ENCODE measurements around the gene EPS8. TPM values are rescaled to one million over a fixed set of nuclear protein-coding genes. Genes with fewer than 3 reads are reported as not detected.

Gene EPS8
- total and polyA plus RNA-seq, 3 donors from 2014 or later, result 40.0 to 81.8 (median 65.3) TPM

DNA sequence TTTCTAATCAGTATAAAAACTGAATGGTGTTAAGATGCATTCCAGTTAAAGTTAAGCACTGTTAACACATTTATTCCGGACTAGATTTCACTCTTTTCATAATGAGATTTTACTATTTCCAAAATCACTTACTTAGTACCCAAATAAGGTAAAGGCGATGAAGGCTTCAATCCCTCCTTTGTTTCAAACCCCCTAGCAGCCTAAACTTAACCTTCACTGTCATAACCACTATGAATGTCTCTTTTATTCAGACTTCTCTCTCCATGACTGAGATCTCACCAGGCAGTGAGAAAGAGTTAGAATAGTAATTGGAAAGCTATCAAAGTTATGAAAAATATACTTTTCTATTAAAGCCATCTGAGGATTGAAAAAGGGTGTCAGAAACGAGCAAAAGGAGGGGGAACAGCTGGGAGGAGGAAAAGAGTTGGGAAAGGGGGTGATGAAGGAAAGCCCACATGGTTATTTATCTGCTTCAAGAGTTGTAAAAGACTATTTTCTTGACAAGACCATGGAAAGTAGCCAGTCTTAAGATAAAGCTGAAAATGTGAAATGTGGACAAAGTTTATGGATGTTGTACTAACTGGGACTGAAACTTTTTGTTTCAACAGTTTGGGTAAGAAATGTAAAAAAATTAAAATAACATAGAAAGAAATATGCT lies 11.7 kb downstream of the EPS8 start:
- 60 to 62% methylated on average over 3 of the region's 3 CpGs for WGBS, 2 donors
- no peaks in the 10 kb centered on the region for H3K27me3 ChIP-seq
- DNase-seq, result no peak
- H3K4me1 ChIP-seq, result peaks cover 14% of the 10 kb centered on the region
- H3K9me3 ChIP-seq, result no peaks in the 10 kb centered on the region
- H3K27ac ChIP-seq, result peak overlapping the region in 1 of 2 donors; percentile 42
- intact Hi-C loops (cut with DNase I; ENCODE audit: low total_unique reads), result no loop called here
- H3K4me3 ChIP-seq, result no peak overlapping the region
- no peaks in the 10 kb centered on the region for H3K36me3 ChIP-seq (ENCODE audit: low read depth, missing control alignments)
- no peak for TF ChIP-seq POLR2A (IDR thresholded peaks at IDR 0.05)

DNA sequence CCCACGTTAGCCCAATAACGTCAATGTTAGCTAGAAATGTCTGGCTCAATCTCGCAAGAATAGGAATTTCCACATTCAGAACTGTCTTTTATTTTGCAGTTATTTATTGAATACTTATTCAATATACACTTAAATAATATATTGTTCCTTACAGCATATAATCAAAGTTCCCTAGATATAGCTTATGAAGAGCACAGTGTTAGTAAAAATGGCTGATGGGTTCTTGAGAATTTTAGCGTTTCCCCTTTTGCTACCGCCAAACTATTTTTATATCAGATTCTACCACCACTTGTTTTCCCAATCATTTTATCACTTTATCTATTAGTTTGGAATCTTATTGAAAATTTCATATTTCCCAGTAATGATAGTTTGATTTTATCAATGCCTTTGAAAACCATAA lies 12.7 kb downstream of the EPS8 start:
- Histone ChIP-seq H3K4me1 (peaks cover 18% of the 10 kb centered on the region), H3K9me3 (no peaks in the 10 kb centered on the region), H3K27me3 (no peaks in the 10 kb centered on the region), H3K27ac (no peak overlapping the region), H3K4me3 (no peak overlapping the region), H3K36me3 (ENCODE audit: low read depth, missing control alignments) (no peaks in the 10 kb centered on the region)
- 96 to 98% methylated on average over 5 of the region's 5 CpGs for WGBS, 2 donors
- DNase-seq, result no peak
- intact Hi-C loops (cut with DNase I; ENCODE audit: low total_unique reads), result no loop called here
- TF ChIP-seq POLR2A (IDR thresholded peaks at IDR 0.05), result no peak
- TF ChIP-seq, protein P1, sequence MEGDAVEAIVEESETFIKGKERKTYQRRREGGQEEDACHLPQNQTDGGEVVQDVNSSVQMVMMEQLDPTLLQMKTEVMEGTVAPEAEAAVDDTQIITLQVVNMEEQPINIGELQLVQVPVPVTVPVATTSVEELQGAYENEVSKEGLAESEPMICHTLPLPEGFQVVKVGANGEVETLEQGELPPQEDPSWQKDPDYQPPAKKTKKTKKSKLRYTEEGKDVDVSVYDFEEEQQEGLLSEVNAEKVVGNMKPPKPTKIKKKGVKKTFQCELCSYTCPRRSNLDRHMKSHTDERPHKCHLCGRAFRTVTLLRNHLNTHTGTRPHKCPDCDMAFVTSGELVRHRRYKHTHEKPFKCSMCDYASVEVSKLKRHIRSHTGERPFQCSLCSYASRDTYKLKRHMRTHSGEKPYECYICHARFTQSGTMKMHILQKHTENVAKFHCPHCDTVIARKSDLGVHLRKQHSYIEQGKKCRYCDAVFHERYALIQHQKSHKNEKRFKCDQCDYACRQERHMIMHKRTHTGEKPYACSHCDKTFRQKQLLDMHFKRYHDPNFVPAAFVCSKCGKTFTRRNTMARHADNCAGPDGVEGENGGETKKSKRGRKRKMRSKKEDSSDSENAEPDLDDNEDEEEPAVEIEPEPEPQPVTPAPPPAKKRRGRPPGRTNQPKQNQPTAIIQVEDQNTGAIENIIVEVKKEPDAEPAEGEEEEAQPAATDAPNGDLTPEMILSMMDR (IDR thresholded peaks at IDR 0.05), result no peak

DNA sequence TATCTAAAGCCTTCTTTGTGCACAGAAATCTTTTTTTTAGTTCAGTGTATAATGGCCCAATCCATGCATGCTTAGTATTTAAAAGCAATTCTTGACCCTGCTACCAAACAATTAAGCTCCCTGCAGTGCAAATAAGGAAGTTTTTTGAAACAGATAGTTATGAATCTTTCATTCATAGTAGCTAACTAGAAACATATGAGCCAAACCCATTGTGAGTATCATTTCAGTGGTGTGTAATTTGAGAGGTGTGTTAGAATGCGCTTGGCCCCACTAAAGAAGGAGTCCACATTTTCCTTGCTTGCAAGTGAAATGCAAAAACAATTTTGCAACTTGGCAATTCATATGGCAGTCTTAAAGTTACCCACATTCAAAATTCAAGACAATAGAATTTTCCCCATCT lies 14.4 kb downstream of the EPS8 start:
- TF ChIP-seq, protein P1 (IDR thresholded peaks at IDR 0.05), result no peak
- TF ChIP-seq POLR2A (IDR thresholded peaks at IDR 0.05), result no peak
- no peak overlapping the region for H3K4me3 ChIP-seq
- intact Hi-C loops (cut with DNase I; ENCODE audit: low total_unique reads), result no loop called here
- no peaks in the 10 kb centered on the region for H3K9me3 ChIP-seq
- no peaks in the 10 kb centered on the region for H3K36me3 ChIP-seq (ENCODE audit: low read depth, missing control alignments)
- WGBS, 2 donors, result 95 to 100% methylated on average over 1 of the region's 1 CpG
- no peak overlapping the region for H3K27ac ChIP-seq
- H3K27me3 ChIP-seq, result no peaks in the 10 kb centered on the region
- H3K4me1 ChIP-seq, result peaks cover 17% of the 10 kb centered on the region
- no peak for DNase-seq

DNA sequence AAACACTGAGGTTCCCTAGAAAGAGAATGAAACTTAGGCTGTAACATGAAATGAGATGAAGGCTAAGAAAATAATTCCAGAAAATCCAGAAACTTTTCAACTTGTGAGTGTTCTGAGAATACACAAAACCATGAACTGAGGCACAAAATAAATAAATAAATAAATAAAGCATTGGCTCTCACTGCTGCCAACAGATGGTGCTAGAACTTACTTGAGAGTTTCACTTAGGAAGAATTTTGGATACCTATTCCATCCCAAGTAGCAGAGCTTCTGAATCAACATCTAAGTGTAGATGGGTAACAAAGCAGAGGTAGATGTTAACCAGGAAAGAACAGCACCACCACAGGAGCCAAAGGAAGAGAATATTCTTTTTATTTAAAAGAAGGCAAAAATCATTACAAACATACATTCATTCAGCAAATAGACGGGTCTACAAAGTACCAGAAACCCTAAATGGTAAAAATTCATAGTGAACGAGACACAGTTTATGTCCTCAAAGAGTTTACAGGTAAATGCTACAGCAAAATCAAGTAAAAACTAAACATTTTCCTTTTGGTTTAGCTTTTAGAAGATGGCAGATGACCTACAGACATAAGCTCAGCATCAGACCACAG lies 16.7 kb downstream of the EPS8 start:
- no peak overlapping the region for H3K4me3 ChIP-seq
- WGBS, 2 donors, result 94 to 99% methylated on average over 2 of the region's 2 CpGs
- H3K27ac ChIP-seq, result no peak overlapping the region
- H3K36me3 ChIP-seq (ENCODE audit: low read depth, missing control alignments), result no peaks in the 10 kb centered on the region
- H3K27me3 ChIP-seq, result no peaks in the 10 kb centered on the region
- DNase-seq, result no peak
- peaks cover 13% of the 10 kb centered on the region for H3K4me1 ChIP-seq
- no peaks in the 10 kb centered on the region for H3K9me3 ChIP-seq
- intact Hi-C loops (cut with DNase I; ENCODE audit: low total_unique reads), result no loop called here
- TF ChIP-seq, protein P1 (IDR thresholded peaks at IDR 0.05), result peak in 1 of 3 experiments; percentile 24
- no peak for TF ChIP-seq POLR2A (IDR thresholded peaks at IDR 0.05)

DNA sequence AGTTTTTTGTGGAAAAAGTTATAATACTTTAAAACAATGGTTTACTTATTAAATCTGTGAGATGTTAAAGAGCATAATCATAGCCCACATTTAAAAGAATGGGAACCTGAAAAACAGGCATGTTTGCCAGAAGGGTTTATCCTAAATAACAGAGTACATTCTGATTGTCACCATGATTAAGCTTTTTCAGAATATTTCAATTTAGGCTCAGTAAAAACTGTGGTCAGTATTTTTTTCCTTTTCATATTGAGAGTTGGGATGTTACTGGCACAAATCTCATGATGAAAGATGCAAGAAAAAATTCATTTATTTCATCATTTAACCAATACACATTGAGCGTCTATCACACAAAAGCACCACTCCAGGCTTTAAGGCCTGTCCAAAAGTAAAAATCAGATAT lies 18.6 kb downstream of the EPS8 start:
- TF ChIP-seq, protein P1 (IDR thresholded peaks at IDR 0.05), result no peak
- no peak for TF ChIP-seq POLR2A (IDR thresholded peaks at IDR 0.05)
- intact Hi-C loops (cut with DNase I; ENCODE audit: low total_unique reads), result no loop called here
- no peaks in the 10 kb centered on the region for H3K36me3 ChIP-seq (ENCODE audit: low read depth, missing control alignments)
- peak overlapping the region in 1 of 2 donors; percentile 12 for H3K27ac ChIP-seq
- no peak for DNase-seq
- WGBS, 2 donors, result 90 to 100% methylated on average over 1 of the region's 1 CpG
- no peaks in the 10 kb centered on the region for H3K9me3 ChIP-seq
- no peak overlapping the region for H3K4me3 ChIP-seq
- peaks cover 11% of the 10 kb centered on the region for H3K4me1 ChIP-seq
- no peaks in the 10 kb centered on the region for H3K27me3 ChIP-seq
